LNCaP clone FGC (cell line): ENCODE data around the gene CCDC187.

Experiments
- DNase-seq: peaks from one replicate; pipeline ENCODE4 v3.0.0-alpha.2; 2011; ENCODE audit warnings: low read depth
- H3K4me3 ChIP-seq: 2 replicates; pipeline ENCODE4 v1.5.1; 2011; ENCODE audit warnings: mild to moderate bottlenecking, low read depth, low read length, control low read depth
- TF ChIP-seq, protein P1 (sequence below): IDR thresholded peaks from 2 replicates; pipeline ENCODE4 v1.5.1; 2012; ENCODE audit warnings: mild to moderate bottlenecking; ENCODE audit not compliant: control insufficient read depth, insufficient read depth; ENCODE audit errors: extremely low read depth

Gene CCDC187

DNA sequence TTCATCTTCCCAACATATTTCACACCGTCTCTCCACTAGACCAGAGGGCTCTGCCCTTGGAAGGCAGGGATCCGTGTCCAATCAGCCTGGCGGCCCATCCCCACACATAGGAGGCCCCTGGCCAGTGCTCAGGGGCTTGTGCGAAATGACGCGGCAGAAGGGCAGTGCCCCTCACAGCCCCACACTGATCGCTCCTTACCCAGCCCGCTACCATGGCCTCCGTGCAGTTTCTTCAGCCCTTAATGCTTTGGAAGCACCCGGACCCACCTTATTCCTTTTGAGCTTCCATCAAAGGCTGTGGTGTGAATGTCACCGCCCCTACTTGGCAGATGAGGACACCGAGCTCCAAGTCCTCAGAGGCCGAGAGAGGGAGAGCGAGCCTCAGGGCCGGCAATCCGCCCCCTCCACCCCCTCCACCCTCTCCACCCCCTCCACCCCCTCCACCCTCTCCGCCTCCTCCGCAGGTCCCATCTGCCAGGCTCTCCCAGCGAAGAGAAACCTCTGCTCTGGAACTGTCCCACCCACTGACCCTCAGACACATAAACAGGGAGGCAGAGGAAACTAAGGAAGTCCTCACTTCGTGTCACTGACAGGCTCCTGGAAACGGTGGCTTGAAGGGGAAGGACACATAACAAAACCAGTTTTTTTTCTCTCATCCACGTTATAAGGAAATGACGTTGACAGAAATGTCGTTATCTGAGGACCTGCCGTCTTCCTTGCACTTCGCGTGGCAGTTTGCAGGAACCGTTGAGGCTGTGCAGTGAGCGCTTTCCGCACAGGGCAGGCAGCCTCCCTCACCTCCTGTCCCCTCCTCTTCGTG lies 72.2 kb downstream of the CCDC187 start:
- TF ChIP-seq, protein P1, sequence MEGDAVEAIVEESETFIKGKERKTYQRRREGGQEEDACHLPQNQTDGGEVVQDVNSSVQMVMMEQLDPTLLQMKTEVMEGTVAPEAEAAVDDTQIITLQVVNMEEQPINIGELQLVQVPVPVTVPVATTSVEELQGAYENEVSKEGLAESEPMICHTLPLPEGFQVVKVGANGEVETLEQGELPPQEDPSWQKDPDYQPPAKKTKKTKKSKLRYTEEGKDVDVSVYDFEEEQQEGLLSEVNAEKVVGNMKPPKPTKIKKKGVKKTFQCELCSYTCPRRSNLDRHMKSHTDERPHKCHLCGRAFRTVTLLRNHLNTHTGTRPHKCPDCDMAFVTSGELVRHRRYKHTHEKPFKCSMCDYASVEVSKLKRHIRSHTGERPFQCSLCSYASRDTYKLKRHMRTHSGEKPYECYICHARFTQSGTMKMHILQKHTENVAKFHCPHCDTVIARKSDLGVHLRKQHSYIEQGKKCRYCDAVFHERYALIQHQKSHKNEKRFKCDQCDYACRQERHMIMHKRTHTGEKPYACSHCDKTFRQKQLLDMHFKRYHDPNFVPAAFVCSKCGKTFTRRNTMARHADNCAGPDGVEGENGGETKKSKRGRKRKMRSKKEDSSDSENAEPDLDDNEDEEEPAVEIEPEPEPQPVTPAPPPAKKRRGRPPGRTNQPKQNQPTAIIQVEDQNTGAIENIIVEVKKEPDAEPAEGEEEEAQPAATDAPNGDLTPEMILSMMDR: no peak
- no peak for DNase-seq
- H3K4me3 ChIP-seq: no peak overlapping the region

DNA sequence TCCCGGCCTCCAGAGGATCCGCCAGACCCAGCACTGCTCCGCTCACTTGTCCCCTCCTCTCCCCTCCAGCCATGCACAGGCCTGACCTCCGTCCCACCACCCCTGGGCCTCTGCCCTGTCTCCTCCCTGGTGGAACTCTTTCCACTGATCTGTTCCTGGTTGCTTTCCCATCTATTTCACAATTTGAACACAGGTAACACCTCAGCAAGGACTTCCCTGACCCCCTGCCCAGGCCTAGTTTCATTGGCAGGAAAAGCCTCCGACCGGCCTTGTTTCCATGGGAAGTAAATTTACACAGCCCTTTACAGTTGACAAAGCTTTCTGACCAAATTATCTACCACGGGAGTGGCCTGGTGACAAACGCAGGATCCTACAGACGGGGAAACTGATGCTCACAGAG lies 73.1 kb downstream of the CCDC187 start:
- TF ChIP-seq, protein P1: no peak
- no peak for DNase-seq
- no peak overlapping the region for H3K4me3 ChIP-seq

DNA sequence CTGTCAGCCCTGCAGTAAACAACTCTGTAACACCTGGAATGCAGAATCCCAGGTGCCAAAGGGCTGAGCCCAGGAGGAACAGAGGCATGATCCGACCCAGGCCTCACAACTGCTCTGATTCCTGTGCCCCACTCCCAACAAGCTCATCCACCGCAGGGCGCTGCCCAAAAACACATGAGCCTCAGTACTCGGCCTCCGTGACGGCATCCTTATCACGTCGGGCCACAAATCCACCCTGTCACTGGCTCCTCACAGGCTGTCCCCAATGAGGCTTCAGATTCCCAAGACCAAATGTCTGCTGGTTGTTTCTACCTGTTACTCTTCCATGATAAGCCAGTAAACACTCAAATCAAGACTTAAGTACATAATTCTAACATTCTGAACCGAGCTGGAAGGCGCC lies 73.5 kb downstream of the CCDC187 start:
- no peak for DNase-seq
- H3K4me3 ChIP-seq: no peak overlapping the region
- TF ChIP-seq, protein P1: no peak

DNA sequence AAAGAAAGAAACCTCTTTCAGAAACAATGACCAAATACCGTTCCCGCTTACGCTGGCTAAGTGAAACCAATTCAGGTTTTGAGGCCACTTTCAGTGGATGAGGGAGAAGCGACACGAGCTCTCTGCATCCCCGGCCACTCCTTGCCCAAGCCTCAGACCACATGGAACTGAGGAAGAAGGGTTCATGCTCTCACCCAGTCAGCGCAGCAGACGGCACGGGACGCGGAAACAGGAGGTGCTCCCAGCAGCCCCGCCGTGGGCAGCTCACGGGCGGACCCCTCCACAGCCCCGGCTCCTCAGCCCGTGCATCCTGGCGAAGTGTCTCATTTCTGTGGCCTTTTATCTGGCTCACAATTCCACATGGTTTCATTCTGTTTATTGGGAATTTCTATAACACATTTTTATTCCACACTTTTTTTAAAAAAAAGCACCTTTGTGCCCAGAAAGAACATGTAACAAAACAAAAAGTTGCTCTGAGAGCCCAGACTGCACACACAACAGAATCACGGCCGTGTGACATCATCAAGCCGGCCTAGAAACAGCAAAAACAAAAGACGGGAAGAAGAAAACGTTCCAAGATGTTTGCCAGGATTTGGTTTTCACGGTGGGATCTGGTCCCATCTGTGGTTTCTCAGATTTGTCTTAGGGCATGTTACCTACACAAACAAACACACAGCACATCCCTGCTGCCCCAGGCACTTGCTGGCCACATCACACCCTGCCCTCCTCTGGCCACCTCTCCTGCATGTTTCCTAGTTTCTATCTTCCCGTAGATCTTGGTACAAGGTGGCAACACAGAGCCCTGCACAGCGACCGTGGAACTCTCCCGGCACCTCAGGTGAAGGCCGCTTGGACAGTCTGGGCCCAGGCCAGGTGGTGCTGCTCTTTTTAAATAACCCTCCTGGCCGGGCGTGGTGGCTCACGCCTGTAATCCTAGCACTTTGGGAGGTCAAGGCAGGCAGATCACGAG lies 74.5 kb downstream of the CCDC187 start:
- DNase-seq: peak; percentile 47
- TF ChIP-seq, protein P1: no peak
- H3K4me3 ChIP-seq: no peak overlapping the region

DNA sequence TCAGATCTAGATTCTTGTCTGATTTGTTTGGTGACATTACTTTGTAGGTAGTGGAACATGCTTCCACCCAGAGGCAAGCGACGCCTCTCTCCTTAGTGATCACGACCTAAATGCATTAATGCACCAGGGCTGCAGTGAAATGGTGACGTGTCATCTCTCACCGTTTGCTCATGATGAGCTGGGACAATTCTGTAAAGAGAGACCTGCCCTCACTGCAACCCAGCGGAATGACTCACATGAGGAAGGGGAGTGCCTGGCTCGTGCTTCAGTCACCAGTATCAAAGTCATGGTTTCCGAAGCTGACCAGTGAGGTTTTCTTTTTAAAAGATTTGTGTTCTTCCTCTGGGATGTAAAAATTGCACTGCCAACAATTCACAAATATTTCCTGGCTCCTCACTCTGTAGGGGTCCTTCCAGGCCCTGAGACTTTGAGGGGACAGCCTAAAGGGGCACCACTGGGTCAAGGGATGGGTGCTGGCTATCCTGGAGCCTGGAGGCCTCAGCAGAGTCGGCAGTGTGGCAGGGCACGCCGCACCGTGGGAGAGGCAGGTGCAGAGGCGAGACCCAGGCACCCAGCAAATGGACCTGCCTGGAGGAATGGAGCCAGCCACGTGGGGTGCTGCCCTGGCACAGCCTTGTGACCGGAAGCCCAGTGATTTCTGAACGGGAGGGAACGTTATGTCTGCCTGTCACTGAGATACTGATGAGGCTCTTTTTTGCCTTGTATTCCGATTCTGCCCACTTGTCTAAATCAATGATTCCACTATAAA lies 75.6 kb downstream of the CCDC187 start:
- no peak for DNase-seq
- no peak overlapping the region for H3K4me3 ChIP-seq
- TF ChIP-seq, protein P1: no peak

DNA sequence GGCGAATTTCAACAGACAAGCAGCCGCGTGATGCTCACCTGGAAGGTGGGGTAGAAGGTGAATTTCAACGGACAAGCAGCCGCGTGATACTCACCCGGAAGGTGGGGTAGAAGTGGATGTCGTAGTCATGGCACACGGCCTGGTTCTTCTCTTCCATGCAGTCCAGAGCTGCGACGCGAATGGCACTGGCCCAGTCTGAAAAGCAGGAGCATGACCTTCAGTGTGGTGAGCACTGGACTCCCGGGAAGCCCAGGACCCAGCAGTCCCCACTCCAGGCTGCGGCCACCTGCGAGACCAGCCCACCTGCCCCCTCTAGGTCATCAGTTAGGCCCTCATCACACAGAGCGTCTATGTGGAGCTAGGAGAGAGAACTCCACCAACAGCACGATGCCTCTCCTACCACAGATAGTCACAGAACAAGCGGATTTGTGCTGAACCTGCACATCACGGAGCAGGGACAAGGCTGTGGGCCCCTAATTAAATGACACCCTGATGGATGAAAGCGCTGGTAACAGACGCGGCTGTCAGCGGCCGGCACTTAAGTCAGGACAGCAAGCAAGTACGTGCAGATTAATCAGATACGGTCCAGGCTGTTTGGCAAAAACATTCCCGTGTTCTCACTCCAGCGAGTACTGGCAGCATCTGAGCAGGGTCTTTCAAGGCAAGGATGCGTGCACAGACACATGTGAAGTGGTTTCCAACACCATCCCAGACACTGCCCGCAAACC lies 77.0 kb downstream of the CCDC187 start:
- no peak overlapping the region for H3K4me3 ChIP-seq
- no peak for DNase-seq
- TF ChIP-seq, protein P1: no peak
